ENCODE results near the gene ZBTB4.
A peak's percentile ranks its signal among the peaks of the same experiment; 100 is the strongest.

Gene ZBTB4

GRCh38 chr17:7468290-7468689 is 11.1 kb downstream of the ZBTB4 start:
- DNase-seq: no peak

- no peak for DNase-seq
Observed at GRCh38 chr17:7467498-7467897, 11.9 kb downstream of the ZBTB4 start.

GRCh38 chr17:7466639-7467341 is 12.6 kb downstream of the ZBTB4 start:
- no peak for DNase-seq

- DNase-seq: no peak
Observed at GRCh38 chr17:7466318-7466638, 13.2 kb downstream of the ZBTB4 start.

GRCh38 chr17:7465597-7466275 is 13.7 kb downstream of the ZBTB4 start:
- DNase-seq: no peak

- no peak for DNase-seq
Observed at GRCh38 chr17:7464081-7464480, 15.3 kb downstream of the ZBTB4 start.

- DNase-seq: no peak
Observed at GRCh38 chr17:7463372-7463846, 16.0 kb downstream of the ZBTB4 start.

GRCh38 chr17:7462474-7463371 is 16.7 kb downstream of the ZBTB4 start:
- no peak for DNase-seq

GRCh38 chr17:7460850-7461660 is 18.4 kb downstream of the ZBTB4 start:
- DNase-seq: no peak

GRCh38 chr17:7459961-7460545 is 19.4 kb downstream of the ZBTB4 start:
- DNase-seq: no peak

- DNase-seq: no peak
Observed at GRCh38 chr17:7448461-7448860, 31.0 kb downstream of the ZBTB4 start.

- no peak for DNase-seq
Observed at GRCh38 chr17:7445619-7445968, 33.8 kb downstream of the ZBTB4 start.

GRCh38 chr17:7444682-7445618 is 34.5 kb downstream of the ZBTB4 start, which contains the start of gene CHRNB1:
Gene CHRNB1, plus strand, starts transcription at chr17:7445061. Its CDS starts 67 bp downstream, at chr17:7445128.
- DNase-seq: no peak

- no peak for DNase-seq
Observed at GRCh38 chr17:7443499-7444485, 35.6 kb downstream of the ZBTB4 start.

- no peak for DNase-seq
Observed at GRCh38 chr17:7442142-7442541, 37.3 kb downstream of the ZBTB4 start.

- DNase-seq: no peak
Observed at GRCh38 chr17:7441266-7441665, 38.2 kb downstream of the ZBTB4 start.

- no peak for DNase-seq
Observed at GRCh38 chr17:7440834-7441195, 38.6 kb downstream of the ZBTB4 start.

- peak; percentile 36 for DNase-seq
Observed at GRCh38 chr17:7440113-7440833, 39.2 kb downstream of the ZBTB4 start.

GRCh38 chr17:7439462-7440112 is 39.8 kb downstream of the ZBTB4 start, which contains the start of gene FGF11:
Gene FGF11, plus strand, starts transcription at chr17:7439512. Its CDS starts 109 bp downstream, at chr17:7439621.
- no peak for DNase-seq

All from NCI-H1694 treated with DMSO at 0.1 percent for 48 hours (cell line).